Stimulated activated naive B cell treated with anti-CD40 and anti-IgM and Interleukin-4, amounts not matched to agents 10 μg/mL and 1 μg/mL and 100 μg/mL, for 72 hours (primary cell): ENCODE measurements around the gene LCN1.
"Not testable (repeated sequence)": the region's sequence is repeated elsewhere in the genome, so short reads cannot be mapped to it uniquely, and the experiment has no call there.

ENCODE experiments used
- ATAC-seq, 2 donors: fragments of 150-1000 bp; cut with Tn5 transposase; replicated peaks; 2 replicates each; pipeline ENCODE4 v1.10.0; 2021; ENCODE audit warnings: moderate library complexity in 1 of 2
- DNase-seq: peaks from one replicate; pipeline ENCODE4 v3.0.0; 2021
- H3K27ac Mint-ChIP-seq: one replicate; pipeline ENCODE4 v1.8.0; 2022; ENCODE audit warnings: mild to moderate bottlenecking, mixed read lengths
- H3K27me3 Mint-ChIP-seq, 2 donors: one replicate each; pipeline ENCODE4 v1.8.0; 2022; ENCODE audit warnings: mixed read lengths in 2 of 2
- H3K36me3 Mint-ChIP-seq, 2 donors: one replicate each; pipeline ENCODE4 v1.8.0; 2022; ENCODE audit warnings: mixed read lengths in 2 of 2, mild to moderate bottlenecking in 1 of 2
- H3K4me1 Mint-ChIP-seq, 2 donors: one replicate each; pipeline ENCODE4 v1.8.0; 2022; ENCODE audit warnings: mixed read lengths in 2 of 2, mild to moderate bottlenecking in 1 of 2
- H3K4me3 Mint-ChIP-seq, 2 donors: one replicate each; pipeline ENCODE4 v1.8.0; 2022; ENCODE audit warnings: mild to moderate bottlenecking in 2 of 2, mixed read lengths in 2 of 2, moderate library complexity in 1 of 2
- H3K9me3 Mint-ChIP-seq, 2 donors: one replicate each; pipeline ENCODE4 v1.8.0; 2022; ENCODE audit warnings: mixed read lengths in 2 of 2, mild to moderate bottlenecking in 1 of 2

Gene LCN1

DNA sequence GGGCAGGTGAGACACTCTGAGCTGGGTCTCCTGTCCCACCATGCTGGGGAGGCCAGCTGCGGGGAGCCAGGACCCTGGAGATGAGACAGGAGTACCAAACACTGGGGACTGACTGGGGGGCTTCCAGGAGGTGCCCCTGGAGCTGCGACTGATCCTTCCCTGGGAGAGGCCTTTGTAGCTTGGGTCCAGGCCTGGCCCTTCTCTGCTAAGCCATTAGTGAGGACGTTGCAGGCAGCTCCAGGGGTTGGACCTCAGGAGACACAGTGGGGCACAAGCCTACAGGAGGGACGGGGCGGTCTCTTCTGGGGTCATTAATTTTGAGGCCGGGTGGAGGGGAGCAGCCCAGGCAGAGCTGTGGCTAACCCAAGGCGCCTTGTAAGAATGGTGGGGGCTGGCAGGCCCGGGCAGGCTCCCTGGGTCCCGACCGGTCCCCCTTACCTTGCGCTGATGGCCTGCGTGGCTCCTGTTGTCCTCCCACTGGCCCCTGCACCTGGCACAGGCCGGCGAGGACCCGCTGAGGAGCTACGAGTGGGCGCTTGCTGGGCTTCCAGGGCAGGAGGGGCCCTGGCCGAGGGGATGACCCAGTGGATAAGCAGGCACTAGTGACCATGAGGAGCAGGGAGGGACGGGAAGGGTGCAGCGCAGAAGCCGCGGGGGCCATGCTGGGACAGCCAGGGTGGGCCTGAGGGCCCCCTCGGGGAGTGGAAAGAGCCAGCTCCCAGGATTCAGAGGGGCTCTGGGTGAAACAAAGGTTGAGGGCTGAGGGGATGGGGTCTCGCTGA lies 15.6 kb upstream of the LCN1 start:
- H3K4me3 Mint-ChIP-seq, result no peak overlapping the region
- no peak for ATAC-seq
- H3K27me3 Mint-ChIP-seq, result peaks cover 0 to 7% of the 10 kb centered on the region in 2 donors
- H3K27ac Mint-ChIP-seq, result peak overlapping the region; percentile 3
- H3K36me3 Mint-ChIP-seq, result peaks cover 42 to 56% of the 10 kb centered on the region in 2 donors
- peaks cover 13 to 34% of the 10 kb centered on the region in 2 donors for H3K4me1 Mint-ChIP-seq
- no peak for DNase-seq
- peaks cover 15 to 21% of the 10 kb centered on the region in 2 donors for H3K9me3 Mint-ChIP-seq

GRCh38 chr9:135506327-135507103 lies 14.7 kb upstream of the LCN1 start:
- H3K4me3 Mint-ChIP-seq, result no peak overlapping the region
- H3K27me3 Mint-ChIP-seq, result peaks cover 0 to 7% of the 10 kb centered on the region in 2 donors
- H3K36me3 Mint-ChIP-seq, result peaks cover 42 to 55% of the 10 kb centered on the region in 2 donors
- H3K27ac Mint-ChIP-seq, result no peak overlapping the region
- peaks cover 13 to 29% of the 10 kb centered on the region in 2 donors for H3K4me1 Mint-ChIP-seq
- peaks cover 15 to 21% of the 10 kb centered on the region in 2 donors for H3K9me3 Mint-ChIP-seq
- DNase-seq, result no peak
- no peak for ATAC-seq

GRCh38 chr9:135507104-135508035 lies 13.9 kb upstream of the LCN1 start:
- peaks cover 38 to 46% of the 10 kb centered on the region in 2 donors for H3K36me3 Mint-ChIP-seq
- no peak for ATAC-seq
- peaks cover 8 to 20% of the 10 kb centered on the region in 2 donors for H3K4me1 Mint-ChIP-seq
- no peak overlapping the region for H3K27ac Mint-ChIP-seq
- no peak for DNase-seq
- H3K27me3 Mint-ChIP-seq, result peaks cover 0 to 11% of the 10 kb centered on the region in 2 donors
- H3K9me3 Mint-ChIP-seq, result peaks cover 15 to 21% of the 10 kb centered on the region in 2 donors
- H3K4me3 Mint-ChIP-seq, result no peak overlapping the region

GRCh38 chr9:135508211-135508820 lies 12.9 kb upstream of the LCN1 start:
- no peak for DNase-seq
- H3K4me3 Mint-ChIP-seq, result no peak overlapping the region
- peaks cover 0 to 15% of the 10 kb centered on the region in 2 donors for H3K27me3 Mint-ChIP-seq
- peaks cover 6 to 12% of the 10 kb centered on the region in 2 donors for H3K4me1 Mint-ChIP-seq
- ATAC-seq, result no peak
- H3K27ac Mint-ChIP-seq, result no peak overlapping the region
- peaks cover 32 to 37% of the 10 kb centered on the region in 2 donors for H3K36me3 Mint-ChIP-seq
- H3K9me3 Mint-ChIP-seq, result peaks cover 15 to 21% of the 10 kb centered on the region in 2 donors

- Mint-ChIP-seq H3K36me3 (peaks cover 22 to 25% of the 10 kb centered on the region in 2 donors), H3K4me3 (no peak overlapping the region), H3K27me3 (peaks cover 0 to 15% of the 10 kb centered on the region in 2 donors), H3K4me1 (peaks cover 4 to 8% of the 10 kb centered on the region in 2 donors), H3K27ac (no peak overlapping the region), H3K9me3 (peaks cover 15 to 21% of the 10 kb centered on the region in 2 donors)
- no peak for DNase-seq
- ATAC-seq, result no peak
Observed at GRCh38 chr9:135509458-135509857, 11.8 kb upstream of the LCN1 start.

DNA sequence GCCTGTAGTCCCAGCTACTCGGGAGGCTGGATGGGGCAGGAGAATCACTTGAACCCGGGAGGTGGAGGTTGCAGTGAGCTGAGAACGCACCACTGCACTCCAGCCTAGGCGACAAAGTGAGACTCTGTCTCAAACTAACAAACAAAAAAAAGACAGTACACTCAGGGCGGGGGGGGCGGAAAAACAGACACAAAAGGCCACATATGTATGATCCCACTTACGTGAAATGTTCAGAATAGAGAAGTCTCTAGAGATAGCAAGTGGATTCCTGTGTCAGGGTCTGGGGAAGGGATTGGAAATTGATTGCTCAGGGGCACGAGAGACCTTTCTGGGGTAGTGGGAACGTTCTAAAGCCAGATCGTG lies 9.0 kb upstream of the LCN1 start:
- no peak overlapping the region for H3K27ac Mint-ChIP-seq
- no peak for DNase-seq
- peaks cover 15 to 19% of the 10 kb centered on the region in 2 donors for H3K9me3 Mint-ChIP-seq
- no peak for ATAC-seq
- peaks cover 0 to 2% of the 10 kb centered on the region in 2 donors for H3K4me1 Mint-ChIP-seq
- no peak overlapping the region for H3K4me3 Mint-ChIP-seq
- H3K36me3 Mint-ChIP-seq, result peaks cover 7 to 14% of the 10 kb centered on the region in 2 donors
- peaks cover 0 to 30% of the 10 kb centered on the region in 2 donors for H3K27me3 Mint-ChIP-seq

GRCh38 chr9:135512904-135513303 lies 8.3 kb upstream of the LCN1 start:
- H3K27me3 Mint-ChIP-seq, result peaks cover 0 to 34% of the 10 kb centered on the region in 2 donors
- ATAC-seq (no peak), DNase-seq (no peak)
- no peak overlapping the region for H3K4me3 Mint-ChIP-seq
- H3K9me3 Mint-ChIP-seq, result peaks cover 13 to 16% of the 10 kb centered on the region in 2 donors
- peak overlapping the region; percentile 39 for H3K27ac Mint-ChIP-seq
- peaks cover 0 to 2% of the 10 kb centered on the region in 2 donors for H3K4me1 Mint-ChIP-seq
- peaks cover 4 to 11% of the 10 kb centered on the region in 2 donors for H3K36me3 Mint-ChIP-seq

- H3K9me3 Mint-ChIP-seq, result peaks cover 9 to 11% of the 10 kb centered on the region in 2 donors
- H3K4me3 Mint-ChIP-seq, result no peak overlapping the region
- DNase-seq (no peak), ATAC-seq (no peak)
- no peak overlapping the region for H3K27ac Mint-ChIP-seq
- peaks cover 0 to 7% of the 10 kb centered on the region in 2 donors for H3K36me3 Mint-ChIP-seq
- H3K4me1 Mint-ChIP-seq, result peaks cover 0 to 2% of the 10 kb centered on the region in 2 donors
- peaks cover 0 to 30% of the 10 kb centered on the region in 2 donors for H3K27me3 Mint-ChIP-seq
Observed at GRCh38 chr9:135513351-135513846, 7.8 kb upstream of the LCN1 start.

- not testable (repeated sequence) for ATAC-seq, H3K36me3 Mint-ChIP-seq, H3K4me1 Mint-ChIP-seq, H3K4me3 Mint-ChIP-seq, H3K9me3 Mint-ChIP-seq, DNase-seq, H3K27ac Mint-ChIP-seq
- H3K27me3 Mint-ChIP-seq, result peaks cover 0 to 30% of the 10 kb centered on the region in 2 donors
Observed at GRCh38 chr9:135513906-135514305, 7.3 kb upstream of the LCN1 start.

- DNase-seq (no peak), ATAC-seq (no peak)
- Mint-ChIP-seq H3K36me3 (no peaks in the 10 kb centered on the region), H3K9me3 (peaks cover under 1 to 1% of the 10 kb centered on the region in 2 donors), H3K27me3 (peaks cover 5 to 35% of the 10 kb centered on the region in 2 donors), H3K27ac (no peak overlapping the region), H3K4me1 (peaks cover 0 to 2% of the 10 kb centered on the region in 2 donors), H3K4me3 (no peak overlapping the region)
Observed at GRCh38 chr9:135514342-135515082, 6.7 kb upstream of the LCN1 start.

- DNase-seq, result no peak
- ATAC-seq, result no peak
- H3K4me3 Mint-ChIP-seq, result no peak overlapping the region
- no peaks in the 10 kb centered on the region for H3K9me3 Mint-ChIP-seq
- peaks cover 8 to 39% of the 10 kb centered on the region in 2 donors for H3K27me3 Mint-ChIP-seq
- no peaks in the 10 kb centered on the region for H3K36me3 Mint-ChIP-seq
- no peak overlapping the region for H3K27ac Mint-ChIP-seq
- H3K4me1 Mint-ChIP-seq, result peaks cover 0 to 2% of the 10 kb centered on the region in 2 donors
Observed at GRCh38 chr9:135515083-135515951, 5.9 kb upstream of the LCN1 start.
